ENCODE measurements around the gene SPCS2.
A peak's percentile ranks its signal among the peaks of the same experiment; 100 is the strongest.
"Not testable (repeated sequence)": the region's sequence is repeated elsewhere in the genome, so short reads cannot be mapped to it uniquely, and the experiment has no call there.

The SPCS2 gene

DNA sequence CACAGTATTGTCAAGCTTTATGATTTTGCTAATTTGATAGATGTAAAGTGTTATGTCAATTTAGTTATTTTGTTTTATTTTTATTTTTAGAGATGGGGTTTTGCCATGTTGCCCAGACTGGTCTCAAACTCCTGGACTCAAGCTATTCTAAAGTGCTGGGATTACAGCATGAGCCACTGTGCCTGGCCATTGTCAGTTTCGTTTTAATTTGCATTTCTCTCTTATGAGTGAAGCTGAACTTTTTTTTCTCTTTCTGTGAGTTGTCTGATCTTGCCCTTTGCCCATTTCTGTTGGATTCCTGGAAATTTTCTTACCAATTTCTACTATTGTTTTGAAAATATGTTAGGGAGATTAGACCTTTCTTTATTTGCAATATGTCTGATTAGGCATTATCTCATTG lies 55.1 kb downstream of the SPCS2 start:
- no peak for DNase-seq

GRCh38 chr11:75011357-75011756 lies 62.3 kb downstream of the SPCS2 start:
- DNase-seq, result no peak

DNA sequence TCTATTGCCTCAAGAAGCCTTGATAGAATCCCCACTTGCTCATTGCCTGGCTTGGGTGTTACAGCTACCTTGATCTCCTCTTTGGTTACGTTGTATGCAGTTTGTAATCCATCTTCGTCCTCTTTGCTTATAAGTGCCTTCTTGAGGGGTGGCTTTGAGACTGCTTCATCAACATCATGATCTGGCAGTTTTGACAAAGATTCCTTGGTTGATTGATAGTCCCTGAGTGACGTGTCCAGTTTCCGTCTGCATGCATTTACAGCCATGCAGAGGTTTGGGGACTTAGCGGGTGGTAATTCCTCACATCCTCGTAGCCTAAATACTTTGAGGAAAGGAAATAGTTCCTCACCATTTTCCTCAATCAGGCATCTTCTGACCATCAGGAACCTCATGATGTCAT lies 62.8 kb downstream of the SPCS2 start:
- DNase-seq, result no peak

- no peak for DNase-seq
Observed at GRCh38 chr11:75013051-75013450, 64.0 kb downstream of the SPCS2 start.

DNA sequence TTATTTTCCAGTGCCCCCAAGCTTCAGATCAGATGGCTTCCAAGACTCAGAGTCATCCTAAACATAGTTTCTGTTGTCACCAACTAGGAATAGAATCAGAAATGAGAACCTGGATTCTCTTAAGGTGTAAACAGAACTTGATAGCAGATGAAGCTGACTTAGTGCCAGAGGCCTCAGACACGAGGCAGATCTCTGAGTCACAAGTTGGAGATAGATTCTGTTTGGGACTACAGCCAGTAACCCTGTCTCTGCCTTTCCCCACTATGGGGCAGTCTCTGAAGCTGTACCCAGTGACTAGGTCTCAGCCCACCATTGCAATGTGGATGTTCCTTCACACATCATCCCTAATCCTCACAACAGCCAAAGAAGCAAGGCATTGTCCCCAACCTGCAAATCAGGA lies 65.1 kb downstream of the SPCS2 start:
- DNase-seq, result no peak

DNA sequence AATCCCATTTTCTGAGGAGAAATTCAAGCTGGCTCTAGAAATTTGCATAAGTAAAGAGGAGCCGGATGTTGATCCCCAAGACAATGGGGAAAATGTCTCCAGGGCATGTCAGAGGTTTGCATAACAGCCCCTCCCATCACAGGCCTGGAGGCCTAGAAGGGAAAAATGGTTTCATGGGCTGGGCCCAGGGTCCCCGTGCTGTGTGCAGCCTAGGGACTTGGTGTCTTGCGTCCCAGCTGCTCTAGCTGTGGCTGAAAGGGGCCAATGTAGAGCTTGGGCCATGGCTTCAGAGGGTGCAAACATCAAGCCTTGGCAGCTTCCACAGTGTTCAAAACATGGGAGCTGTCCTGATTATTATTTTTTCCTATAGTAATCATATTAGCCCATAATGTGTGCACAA lies 70.1 kb downstream of the SPCS2 start:
- not testable (repeated sequence) for DNase-seq

DNA sequence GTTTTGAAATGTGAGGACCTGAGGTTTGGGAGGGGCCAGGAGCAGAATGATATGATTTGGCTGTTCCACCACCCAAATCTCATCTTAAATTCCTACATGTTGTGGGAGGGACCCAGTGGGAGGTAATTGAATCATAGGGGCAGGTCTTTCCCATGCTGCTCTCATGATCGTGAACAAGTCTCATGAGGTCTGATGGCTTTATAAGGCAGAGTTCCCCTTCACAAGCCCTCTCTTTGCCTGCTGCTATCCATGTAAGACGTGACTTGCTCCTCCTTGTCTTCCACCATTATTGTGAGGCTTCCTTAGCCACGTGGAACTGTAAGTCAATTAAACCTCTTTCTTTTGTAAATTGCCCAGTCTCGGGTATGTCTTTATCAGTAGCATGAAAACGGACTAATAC lies 71.3 kb downstream of the SPCS2 start:
- not testable (repeated sequence) for DNase-seq

GRCh38 chr11:75022296-75022695 lies 73.2 kb downstream of the SPCS2 start:
- no peak for DNase-seq

- peak; percentile 72 for DNase-seq
Observed at GRCh38 chr11:75022759-75023396, 73.8 kb downstream of the SPCS2 start.

- no peak for DNase-seq
Observed at GRCh38 chr11:75023446-75024067, 74.5 kb downstream of the SPCS2 start.

DNA sequence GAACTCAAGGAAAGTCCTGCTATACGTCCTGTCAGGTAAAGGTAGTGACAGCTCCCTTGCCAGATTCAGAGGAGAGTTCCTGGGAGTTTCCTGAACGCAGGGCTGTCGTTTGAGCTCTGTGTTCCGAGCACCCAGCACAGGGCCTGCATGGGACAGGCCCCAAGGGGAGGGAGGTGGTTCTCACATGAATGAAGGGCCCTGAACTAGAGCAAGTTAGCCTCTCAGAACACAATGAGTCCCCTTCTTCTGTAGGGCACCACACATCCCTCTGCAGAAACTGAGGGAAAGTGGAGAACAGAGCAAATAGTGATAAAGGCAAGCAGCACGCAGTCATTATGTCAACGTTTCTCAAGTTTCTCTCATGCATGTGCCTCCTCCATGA lies 75.0 kb downstream of the SPCS2 start:
- DNase-seq, result no peak

GRCh38 chr11:75024764-75025211 lies 75.7 kb downstream of the SPCS2 start:
- no peak for DNase-seq

GRCh38 chr11:75025561-75025960 lies 76.5 kb downstream of the SPCS2 start:
- no peak for DNase-seq

GRCh38 chr11:75028321-75028720 lies 79.3 kb downstream of the SPCS2 start:
- DNase-seq, result no peak

Data from CD4-positive, alpha-beta T cell treated with Interleukin-12 subunit alpha and Interleukin-12 subunit beta, for 1 hour (primary cell).